Measurements from ENCODE around the gene PRM2. TPM values are rescaled to one million over a fixed set of nuclear protein-coding genes. Genes with fewer than 3 reads are reported as not detected.

Gene PRM2
- total RNA-seq, 1 donor from 2014 or later: not detected

DNA sequence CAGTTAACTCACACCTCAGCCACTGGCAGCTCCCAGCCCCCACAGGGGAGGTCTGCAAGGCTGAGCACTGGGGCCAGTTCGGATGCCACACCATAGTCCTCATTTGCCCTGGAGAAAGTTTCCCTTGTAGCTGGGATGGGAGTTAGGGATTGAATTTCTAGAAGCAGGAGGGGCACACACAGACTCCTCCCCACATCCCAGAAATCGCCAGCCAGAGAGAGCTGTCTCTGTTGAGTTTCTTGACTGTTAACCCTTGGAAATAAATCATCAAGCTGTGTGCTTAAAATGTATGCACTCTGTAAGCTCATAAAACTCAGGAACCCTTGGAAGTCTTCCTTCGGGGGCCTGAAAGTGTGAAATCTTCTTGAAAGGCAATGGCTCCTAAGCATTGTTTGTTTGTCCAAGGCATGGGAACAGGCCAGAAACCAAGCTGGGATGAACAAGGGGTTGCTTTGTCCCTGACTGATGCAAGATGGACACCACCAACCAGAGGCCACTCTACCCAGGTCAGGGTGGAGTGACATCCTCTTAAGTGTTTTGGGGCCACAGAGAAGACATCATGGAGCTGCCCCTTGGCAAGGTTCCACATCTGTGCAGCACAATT is 2.5 kb downstream of the PRM2 start:
- Mint-ChIP-seq H3K27me3 (ENCODE audit: insufficient read depth) (peaks cover 5% of the 10 kb centered on the region), H3K27ac (no peak overlapping the region), H3K9me3 (no peaks in the 10 kb centered on the region), H3K4me3 (no peak overlapping the region), H3K36me3 (ENCODE audit: low read depth) (no peaks in the 10 kb centered on the region), H3K4me1 (ENCODE audit: low read depth) (no peaks in the 10 kb centered on the region)
- DNase-seq (ENCODE audit: low spot score): no peak
- intact Hi-C loops (cut with micrococcal nuclease): no loop called here

DNA sequence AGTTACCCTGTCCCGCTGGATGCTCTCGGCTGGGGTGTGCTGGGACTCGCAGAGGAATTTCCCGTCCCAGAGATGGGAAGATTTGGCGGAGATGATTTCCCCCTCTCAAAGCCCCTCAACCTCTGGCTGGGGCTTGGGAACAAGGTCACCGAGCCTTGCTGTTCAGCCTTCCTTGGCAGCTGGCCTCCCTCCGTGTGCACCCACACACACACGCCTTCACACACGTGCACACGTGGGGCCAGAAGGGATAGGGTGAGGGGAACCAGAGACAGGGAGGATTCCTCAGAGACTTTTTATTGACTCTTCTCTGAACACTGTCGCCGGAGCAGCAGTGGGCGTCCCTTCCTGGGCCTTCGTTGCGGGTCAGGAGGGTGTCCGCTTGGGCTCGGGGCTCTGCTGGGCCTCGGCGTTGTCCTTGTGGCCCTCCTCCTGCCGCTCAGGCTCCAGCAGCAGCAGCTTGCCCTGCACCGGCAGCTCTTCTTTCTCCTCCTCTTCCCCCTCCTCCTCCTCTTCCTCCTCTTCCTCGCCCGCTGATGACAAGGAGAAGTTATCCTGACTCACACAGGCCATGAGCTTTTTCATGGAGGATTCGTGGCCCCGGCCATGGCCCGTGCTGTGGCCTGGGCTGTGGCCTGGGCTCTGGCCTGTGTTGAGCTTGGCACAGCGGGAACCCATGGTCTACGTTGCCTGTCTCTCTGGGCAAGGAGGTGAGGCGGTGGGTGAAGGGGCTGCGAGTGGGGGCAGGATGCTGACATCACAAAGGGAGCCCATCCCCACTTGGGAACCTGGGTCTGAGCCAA is 3.2 kb downstream of the PRM2 start, which contains the start of gene PRM3:
PRM3 (minus strand) TSS at position 709 of the 800 bp plus-strand sequence; CDS start at position 675, 34 bp downstream.
- H3K27ac Mint-ChIP-seq: no peak within 1 kb of the TSS
- DNase-seq (ENCODE audit: low spot score): no peak
- H3K4me3 Mint-ChIP-seq: no peak within 1 kb of the TSS
- no peaks in the 10 kb centered on the region for H3K9me3 Mint-ChIP-seq
- intact Hi-C loops (cut with micrococcal nuclease): no loop called here
- no peaks in the 10 kb centered on the region for H3K4me1 Mint-ChIP-seq (ENCODE audit: low read depth)
- H3K27me3 Mint-ChIP-seq (ENCODE audit: insufficient read depth): peaks cover 5% of the 10 kb centered on the region
- H3K36me3 Mint-ChIP-seq (ENCODE audit: low read depth): no peaks in the 10 kb centered on the region

DNA sequence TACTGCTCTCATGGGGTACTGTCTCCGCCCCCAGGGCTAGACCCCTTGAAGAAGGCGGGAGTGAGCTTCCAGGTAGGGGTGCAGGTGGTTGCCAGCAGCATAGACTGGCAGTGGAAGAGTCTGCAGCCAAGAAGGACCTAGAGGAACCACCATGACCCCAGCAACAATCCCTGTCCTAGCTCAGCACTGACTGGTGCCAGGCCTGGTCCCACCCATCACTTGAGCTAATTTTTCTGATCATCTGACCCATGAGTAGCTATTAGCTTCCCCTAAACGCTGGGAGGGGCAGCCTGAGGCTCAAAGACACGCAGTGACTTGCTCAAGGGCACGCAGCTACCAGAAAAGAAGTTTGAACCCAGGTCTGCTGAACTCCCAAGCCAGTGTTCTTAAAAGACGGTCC is 3.8 kb downstream of the PRM2 start:
- no peaks in the 10 kb centered on the region for H3K9me3 Mint-ChIP-seq
- intact Hi-C loops (cut with micrococcal nuclease): no loop called here
- H3K4me3 Mint-ChIP-seq: no peak overlapping the region
- H3K27me3 Mint-ChIP-seq (ENCODE audit: insufficient read depth): peaks cover 7% of the 10 kb centered on the region
- no peak overlapping the region for H3K27ac Mint-ChIP-seq
- H3K4me1 Mint-ChIP-seq (ENCODE audit: low read depth): no peaks in the 10 kb centered on the region
- H3K36me3 Mint-ChIP-seq (ENCODE audit: low read depth): no peaks in the 10 kb centered on the region
- no peak for DNase-seq (ENCODE audit: low spot score)

DNA sequence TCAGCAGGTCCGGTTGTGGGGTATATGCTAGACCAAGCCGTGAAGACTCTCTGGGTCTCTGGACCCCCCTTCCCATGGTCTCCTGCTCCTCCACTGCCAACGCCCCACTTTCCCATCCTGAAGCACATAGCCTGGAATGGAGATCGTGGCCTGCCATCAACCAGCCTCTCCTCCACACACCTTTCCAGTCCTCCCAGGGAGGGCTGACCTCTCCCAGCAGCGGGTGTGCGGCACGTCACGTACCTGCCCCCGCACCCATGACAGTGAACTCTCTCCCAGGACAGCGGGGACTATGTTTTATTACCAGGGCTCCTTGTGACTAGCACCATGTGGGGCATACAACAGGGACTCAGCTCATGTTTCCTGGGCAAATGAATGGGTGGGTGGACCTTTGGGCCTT is 4.7 kb downstream of the PRM2 start:
- Mint-ChIP-seq H3K4me3 (no peak overlapping the region), H3K27me3 (ENCODE audit: insufficient read depth) (peaks cover 7% of the 10 kb centered on the region), H3K36me3 (ENCODE audit: low read depth) (no peaks in the 10 kb centered on the region), H3K4me1 (ENCODE audit: low read depth) (no peaks in the 10 kb centered on the region), H3K9me3 (no peaks in the 10 kb centered on the region), H3K27ac (no peak overlapping the region)
- DNase-seq (ENCODE audit: low spot score): no peak
- intact Hi-C loops (cut with micrococcal nuclease): no loop called here

DNA sequence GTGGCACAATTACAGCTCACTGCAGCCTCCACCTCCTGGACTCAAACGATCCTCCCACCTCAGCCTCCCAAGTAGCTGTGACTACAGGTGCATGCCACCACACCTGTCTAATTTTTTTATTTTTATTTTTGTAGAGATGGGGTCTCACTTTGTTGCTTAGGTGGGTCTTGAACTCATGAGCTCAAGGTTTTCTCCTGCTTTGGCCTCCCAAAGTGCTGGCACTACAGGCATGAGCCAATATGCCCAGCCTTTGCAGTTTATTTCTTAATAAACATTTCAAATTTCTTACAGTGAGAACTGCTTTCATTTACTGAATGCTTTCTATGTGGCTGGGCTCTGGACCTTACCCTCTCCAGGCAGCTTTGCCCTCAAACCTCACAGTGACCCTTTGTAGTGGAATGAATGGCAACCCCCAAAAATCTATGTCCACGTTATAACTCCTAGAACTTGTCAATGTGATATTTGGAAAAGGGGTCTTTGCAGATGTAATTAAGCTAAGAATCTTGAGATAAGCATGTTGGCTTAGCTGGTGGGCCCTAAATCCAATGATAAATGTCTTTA is 5.6 kb downstream of the PRM2 start:
- no peaks in the 10 kb centered on the region for H3K9me3 Mint-ChIP-seq
- peaks cover 7% of the 10 kb centered on the region for H3K27me3 Mint-ChIP-seq (ENCODE audit: insufficient read depth)
- DNase-seq (ENCODE audit: low spot score): no peak
- no peaks in the 10 kb centered on the region for H3K4me1 Mint-ChIP-seq (ENCODE audit: low read depth)
- no peaks in the 10 kb centered on the region for H3K36me3 Mint-ChIP-seq (ENCODE audit: low read depth)
- intact Hi-C loops (cut with micrococcal nuclease): no loop called here
- no peak overlapping the region for H3K27ac Mint-ChIP-seq
- H3K4me3 Mint-ChIP-seq: no peak overlapping the region

DNA sequence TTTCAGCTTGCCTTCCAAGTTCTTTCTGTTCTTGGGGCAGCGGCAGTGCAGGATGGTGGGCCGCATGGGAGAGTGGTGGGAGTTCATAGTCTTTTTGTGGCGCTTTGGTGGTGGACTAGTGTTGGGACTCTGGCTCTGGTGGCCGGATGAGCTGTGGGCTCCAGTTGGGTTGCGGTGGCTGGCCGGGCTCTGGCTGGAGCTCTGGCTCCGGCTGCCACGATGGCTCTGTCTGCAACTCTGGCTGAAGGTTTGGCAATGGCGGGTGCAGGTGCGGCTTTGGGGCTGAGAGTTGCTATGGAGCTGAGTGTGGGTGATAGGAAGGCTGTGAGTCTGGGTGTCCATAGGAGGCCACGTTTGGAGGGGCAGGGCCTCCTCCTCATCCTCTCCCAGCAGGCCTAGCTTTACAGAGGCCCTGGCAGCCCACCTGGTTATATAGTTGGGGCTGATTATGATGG is 7.3 kb downstream of the PRM2 start, which contains the start of gene TNP2:
TNP2 (minus strand) TSS at position 405 of the 455 bp plus-strand sequence; CDS start at position 342, 63 bp downstream.
- Mint-ChIP-seq H3K27ac (no peak within 1 kb of the TSS), H3K4me1 (ENCODE audit: low read depth) (peaks cover 11% of the 10 kb centered on the region), H3K36me3 (ENCODE audit: low read depth) (no peaks in the 10 kb centered on the region), H3K27me3 (ENCODE audit: insufficient read depth) (peaks cover 7% of the 10 kb centered on the region), H3K9me3 (no peaks in the 10 kb centered on the region), H3K4me3 (no peak within 1 kb of the TSS)
- intact Hi-C loops (cut with micrococcal nuclease): no loop called here
- DNase-seq (ENCODE audit: low spot score): no peak

DNA sequence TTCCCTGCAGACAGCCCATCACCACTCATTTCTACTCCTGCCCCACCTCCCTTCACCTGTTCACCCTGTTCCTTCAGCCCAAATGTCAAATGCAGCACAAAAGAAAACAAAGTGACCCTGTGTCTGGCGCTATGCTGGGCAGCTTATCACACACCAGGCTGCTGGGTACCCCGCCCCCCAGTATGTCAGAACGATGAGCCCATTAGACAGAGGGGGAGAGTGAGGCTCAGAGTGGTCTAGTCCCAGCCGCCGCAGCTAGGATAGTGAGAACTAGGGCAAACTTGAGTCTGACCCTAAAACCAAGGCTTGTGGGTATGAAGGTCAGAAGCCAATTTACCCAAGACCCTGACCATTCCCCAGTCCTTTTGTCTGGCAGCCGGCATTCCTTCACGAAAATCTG is 11.2 kb downstream of the PRM2 start:
- no peaks in the 10 kb centered on the region for H3K9me3 Mint-ChIP-seq
- H3K27me3 Mint-ChIP-seq (ENCODE audit: insufficient read depth): peaks cover 12% of the 10 kb centered on the region
- H3K36me3 Mint-ChIP-seq (ENCODE audit: low read depth): no peaks in the 10 kb centered on the region
- peaks cover 28% of the 10 kb centered on the region for H3K4me1 Mint-ChIP-seq (ENCODE audit: low read depth)
- H3K4me3 Mint-ChIP-seq: no peak overlapping the region
- no peak for DNase-seq (ENCODE audit: low spot score)
- H3K27ac Mint-ChIP-seq: no peak overlapping the region
- intact Hi-C loops (cut with micrococcal nuclease): no loop called here

DNA sequence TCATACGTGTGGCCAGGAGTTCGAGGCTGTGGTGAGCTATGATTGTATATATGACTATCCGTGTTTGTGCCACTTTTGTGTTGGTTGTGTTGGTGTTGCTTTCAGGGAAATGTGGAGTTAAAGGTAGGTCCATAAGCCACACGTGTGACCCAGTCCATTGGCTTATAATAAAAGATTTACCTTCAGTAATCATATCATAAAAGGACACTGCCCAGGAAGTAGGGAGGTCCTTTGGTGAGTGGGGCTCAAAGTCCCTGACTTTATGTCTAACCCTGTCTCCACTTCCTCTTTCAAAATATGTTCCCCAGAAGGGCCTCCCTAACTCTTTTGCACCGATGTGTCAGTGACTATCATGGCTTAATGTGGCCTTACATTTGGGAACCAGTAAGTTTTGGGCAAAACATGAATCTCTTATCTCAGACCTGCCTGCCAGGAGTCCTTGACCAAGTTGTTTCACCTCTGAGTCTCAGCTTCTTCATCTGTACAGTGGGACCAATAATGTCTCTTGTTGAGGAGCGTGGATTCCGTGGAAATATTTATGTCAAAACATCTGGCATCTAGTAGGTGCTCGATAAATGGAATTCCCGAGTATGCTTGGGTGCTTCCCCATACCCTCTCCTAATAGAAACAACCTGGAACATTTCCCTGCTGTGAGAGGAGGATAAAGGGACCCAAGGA is 12.0 kb downstream of the PRM2 start:
- Mint-ChIP-seq H3K4me1 (ENCODE audit: low read depth) (peaks cover 36% of the 10 kb centered on the region), H3K27ac (peak overlapping the region; percentile 82), H3K27me3 (ENCODE audit: insufficient read depth) (peaks cover 13% of the 10 kb centered on the region), H3K36me3 (ENCODE audit: low read depth) (no peaks in the 10 kb centered on the region), H3K4me3 (no peak overlapping the region), H3K9me3 (no peaks in the 10 kb centered on the region)
- intact Hi-C loops (cut with micrococcal nuclease): loop anchor here (5.0 kb wide), 1 partner anchor 33 kb away; no protein-coding TSS in a partner anchor
- no peak for DNase-seq (ENCODE audit: low spot score)

DNA sequence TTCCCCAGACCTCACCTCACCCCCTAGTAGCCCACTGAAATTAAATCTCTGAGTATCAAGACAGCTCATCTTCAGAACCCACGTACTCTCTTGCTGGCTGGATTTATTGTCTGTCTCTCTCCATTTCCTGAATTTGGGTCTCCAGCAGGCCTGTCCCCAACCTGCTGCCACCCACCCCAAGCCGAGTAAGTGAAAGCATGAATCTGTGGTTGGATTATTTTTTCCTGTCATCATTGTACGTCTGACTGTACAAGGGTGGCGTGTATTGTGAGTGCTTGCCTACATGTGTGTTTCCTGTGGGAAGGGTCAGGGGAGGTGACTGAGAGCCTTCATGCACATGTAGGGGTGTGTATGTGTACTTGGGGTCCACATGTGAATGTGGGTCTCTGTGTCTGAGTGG is 12.5 kb downstream of the PRM2 start:
- H3K27ac Mint-ChIP-seq: peak overlapping the region; percentile 82
- peak; percentile 41 for DNase-seq (ENCODE audit: low spot score)
- intact Hi-C loops (cut with micrococcal nuclease): loop anchor here (1.0 to 5.0 kb wide), 3 partner anchors 34 to 91 kb away; no protein-coding TSS in a partner anchor
- H3K27me3 Mint-ChIP-seq (ENCODE audit: insufficient read depth): peaks cover 12% of the 10 kb centered on the region
- H3K9me3 Mint-ChIP-seq: no peaks in the 10 kb centered on the region
- peaks cover 41% of the 10 kb centered on the region for H3K4me1 Mint-ChIP-seq (ENCODE audit: low read depth)
- no peak overlapping the region for H3K4me3 Mint-ChIP-seq
- H3K36me3 Mint-ChIP-seq (ENCODE audit: low read depth): no peaks in the 10 kb centered on the region

DNA sequence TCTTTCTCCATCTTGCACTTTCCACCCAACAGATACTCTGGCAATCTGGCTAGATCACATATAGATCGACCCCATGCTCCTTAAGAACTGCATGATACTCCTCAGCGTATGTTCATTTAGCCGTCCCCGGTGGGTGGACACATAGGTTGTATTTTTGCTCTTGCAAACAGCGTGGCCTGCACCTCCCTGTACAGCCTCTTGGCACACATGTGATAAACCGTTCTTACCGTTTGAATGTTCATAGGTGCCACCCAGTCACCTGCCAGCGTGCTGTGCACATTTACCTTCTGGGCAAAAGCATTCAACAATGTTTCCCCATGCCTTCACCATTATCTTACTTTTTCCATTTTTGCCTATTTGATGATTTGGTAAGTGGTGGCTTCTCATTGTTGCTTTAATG is 13.4 kb downstream of the PRM2 start:
- H3K4me1 Mint-ChIP-seq (ENCODE audit: low read depth): peaks cover 50% of the 10 kb centered on the region
- no peak overlapping the region for H3K4me3 Mint-ChIP-seq
- no peaks in the 10 kb centered on the region for H3K36me3 Mint-ChIP-seq (ENCODE audit: low read depth)
- no peak overlapping the region for H3K27ac Mint-ChIP-seq
- intact Hi-C loops (cut with micrococcal nuclease): loop anchor here (1.0 to 5.0 kb wide), 3 partner anchors 34 to 91 kb away; no protein-coding TSS in a partner anchor
- no peak for DNase-seq (ENCODE audit: low spot score)
- H3K27me3 Mint-ChIP-seq (ENCODE audit: insufficient read depth): peaks cover 11% of the 10 kb centered on the region
- H3K9me3 Mint-ChIP-seq: no peaks in the 10 kb centered on the region

DNA sequence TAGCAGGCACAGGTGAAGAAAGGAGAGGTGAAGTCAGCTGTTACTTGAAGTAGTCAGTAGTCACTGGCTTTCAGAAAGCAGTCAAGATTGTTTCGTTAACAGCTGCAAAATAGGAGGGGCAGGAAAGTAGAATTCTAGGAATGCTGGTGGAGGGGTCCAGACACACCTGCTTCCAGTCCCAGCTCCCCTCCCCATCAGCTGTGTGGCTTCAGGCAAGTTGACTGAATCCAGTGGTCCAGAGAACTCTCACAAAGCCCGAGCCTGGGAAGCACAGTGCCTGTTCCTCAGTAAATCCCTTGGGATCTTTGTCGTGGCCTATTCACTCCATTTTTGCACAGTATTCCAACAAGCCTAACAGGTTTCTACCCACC is 15.7 kb downstream of the PRM2 start:
- Mint-ChIP-seq H3K27me3 (ENCODE audit: insufficient read depth) (peaks cover 11% of the 10 kb centered on the region), H3K36me3 (ENCODE audit: low read depth) (no peaks in the 10 kb centered on the region), H3K4me1 (ENCODE audit: low read depth) (peaks cover 60% of the 10 kb centered on the region), H3K27ac (no peak overlapping the region), H3K9me3 (no peaks in the 10 kb centered on the region), H3K4me3 (no peak overlapping the region)
- no peak for DNase-seq (ENCODE audit: low spot score)
- intact Hi-C loops (cut with micrococcal nuclease): loop anchor here (5.0 kb wide), 1 partner anchor 37 kb away; no protein-coding TSS in a partner anchor

DNA sequence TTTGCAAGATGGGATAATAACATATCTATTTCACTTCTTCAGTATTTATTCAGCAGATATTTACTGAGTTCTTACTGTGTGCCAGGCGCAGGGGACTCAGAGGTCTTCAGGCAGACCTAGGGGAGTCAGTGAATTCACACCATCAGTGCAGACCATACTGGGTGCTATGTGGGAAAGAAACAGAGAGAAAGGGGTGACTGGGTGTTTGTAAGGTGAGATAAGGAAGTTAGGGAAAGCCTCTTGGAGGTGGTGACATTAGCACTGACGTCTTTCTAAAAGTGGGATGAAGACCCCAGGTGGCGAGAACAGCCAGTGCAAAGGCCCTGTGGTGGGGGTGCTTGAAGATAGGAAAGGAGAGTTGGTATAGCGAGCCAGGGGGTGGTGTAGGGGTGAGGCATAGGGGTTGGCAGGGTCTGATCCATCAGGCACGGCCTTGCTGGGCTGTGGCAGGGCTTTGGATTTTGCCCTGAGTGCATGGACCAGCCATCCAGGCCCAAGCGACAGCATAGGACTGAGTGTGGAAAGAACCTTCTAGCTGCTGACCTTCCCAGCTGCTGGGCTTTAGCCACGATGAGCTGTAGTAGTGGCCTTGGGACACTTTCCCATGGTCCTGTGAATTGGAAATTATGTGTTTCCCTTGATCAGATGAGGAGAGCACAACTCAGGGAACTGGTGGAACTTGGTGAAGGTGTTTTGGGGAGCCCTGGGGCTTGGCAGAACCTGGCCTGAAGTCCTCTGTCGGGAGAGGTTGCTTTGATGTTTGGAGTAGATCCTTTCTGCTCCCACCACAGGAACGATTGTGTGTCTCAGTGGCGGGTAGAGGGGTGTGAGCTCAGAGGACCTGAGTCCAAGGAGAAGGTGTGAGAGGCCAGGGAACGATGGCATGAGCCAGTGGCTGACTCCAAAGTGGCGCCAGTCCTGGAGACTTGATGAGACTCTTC is 16.4 kb downstream of the PRM2 start:
- H3K4me3 Mint-ChIP-seq: no peak overlapping the region
- no peak overlapping the region for H3K27ac Mint-ChIP-seq

More for the DNA sequence above, 16.4 kb downstream of the PRM2 start:
- no peaks in the 10 kb centered on the region for H3K9me3 Mint-ChIP-seq
- intact Hi-C loops (cut with micrococcal nuclease): loop anchor here (5.0 to 10.0 kb wide), 5 partner anchors 37 to 655 kb away; partner anchors contain the start of genes CIITA, GSPT1 and NUBP1
- H3K36me3 Mint-ChIP-seq (ENCODE audit: low read depth): no peaks in the 10 kb centered on the region
- no peak for DNase-seq (ENCODE audit: low spot score)
- peaks cover 11% of the 10 kb centered on the region for H3K27me3 Mint-ChIP-seq (ENCODE audit: insufficient read depth)
- H3K4me1 Mint-ChIP-seq (ENCODE audit: low read depth): peaks cover 58% of the 10 kb centered on the region
